HCT116 (cell line): ENCODE data around the gene TWSG1. TPM values are rescaled to one million over a fixed set of nuclear protein-coding genes. Genes with fewer than 3 reads are reported as not detected.

Experiments used
- ATAC-seq: fragments of 200-7000 bp; cut with Tn5 transposase; 2 replicates; pipeline ENCODE4 v1.9.1; 2020; ENCODE audit warnings: mild to moderate bottlenecking, moderate library complexity
- BruUV-seq: library from RNA; stranded (reverse); fragments of 400-500 nt; replicated peaks from 2 replicates; lab custom pipeline; 2021; lab: Mats Ljungman, UMichigan
- CTCF ChIA-PET: fragments of 300-600 bp; sonication (Branson Sonifier 250); formaldehyde crosslinking; loops from one replicate; lab custom pipeline; 2021; ENCODE audit warnings: antibody characterized with exemption; lab: Charles Lee
- POLR2A ChIA-PET: fragments of 300-600, 350-600 bp; sonication (Branson Sonifier 250); formaldehyde crosslinking; loops from one replicate; lab custom pipeline; 2021; ENCODE audit warnings: antibody characterized with exemption; lab: Charles Lee
- RAD21 ChIA-PET, 2 experiments: fragments of 300-600 bp; sonication (Branson Sonifier 250); formaldehyde crosslinking; loops; one replicate each; lab custom pipeline; 2023; ENCODE audit warnings: low total read pairs in 2 of 2; ENCODE audit not compliant: uncharacterized antibody in 2 of 2, unreplicated experiment in 2 of 2, low non-redundant PET in 1 of 2; lab: Charles Lee
- DNase-seq: peaks from one replicate; pipeline ENCODE4 v3.0.0-alpha.2; 2010; ENCODE audit warnings: low read depth, low spot score
- H2AFZ ChIP-seq: fragments of 200-600 bp; shearing (Covaris generic), sonication (generic); 2 replicates; pipeline ENCODE4 v1.6.1; 2017; ENCODE audit warnings: low read depth, mixed run types, mixed read lengths, antibody characterized with exemption, low read length; ENCODE audit not compliant: poor library complexity, severe bottlenecking
- H3K27ac ChIP-seq: 2 replicates; pipeline ENCODE4 v1.5.1; 2012; ENCODE audit warnings: low read depth, low read length
- H3K27me3 ChIP-seq: fragments of 200-600 bp; sonication (generic); 2 replicates; pipeline ENCODE4 v1.6.1; 2016; ENCODE audit warnings: mixed run types, low read length, mixed read lengths; ENCODE audit not compliant: insufficient read depth
- H3K36me3 ChIP-seq, 2 experiments: fragments of 200-500 bp in 1 of 2; fragments of 200-600 bp in 1 of 2; sonication (Bioruptor generic) in 1 of 2; sonication (generic) in 1 of 2; 2 replicates each; pipeline versions ENCODE4 v1.5.1 to v1.6.1; 2014 to 2016; ENCODE audit warnings: low read length in 2 of 2, inconsistent platforms in 1 of 2, mixed read lengths in 1 of 2, mixed run types in 1 of 2; ENCODE audit not compliant: insufficient read depth in 2 of 2, control insufficient read depth in 1 of 2
- H3K4me1 ChIP-seq, 2 experiments: fragments of 200-600 bp in 1 of 2; sonication (generic) in 1 of 2; 2 replicates each; pipeline versions ENCODE4 v1.5.1 to v1.6.1; 2012 to 2017; ENCODE audit warnings: low read length in 2 of 2, inconsistent platforms in 1 of 2, mild to moderate bottlenecking in 1 of 2, mixed read lengths in 1 of 2, mixed run types in 1 of 2, moderate library complexity in 1 of 2; ENCODE audit not compliant: insufficient read depth in 2 of 2, control insufficient read depth in 1 of 2
- H3K4me2 ChIP-seq: fragments of 200-600 bp; sonication (generic); 2 replicates; pipeline ENCODE4 v1.6.1; 2017; ENCODE audit warnings: mixed run types, low read length, mixed read lengths
- H3K4me3 ChIP-seq, 2 experiments: fragments of 200-600 bp in 1 of 2; sonication (generic) in 1 of 2; replicated peaks in 1 of 2; 2 replicates each; pipeline ENCODE4 v1.5.1; 2011 to 2016; ENCODE audit warnings: low read length in 2 of 2, control low read depth in 1 of 2, low read depth in 1 of 2, mild to moderate bottlenecking in 1 of 2, mixed read lengths in 1 of 2, mixed run types in 1 of 2
- H3K79me2 ChIP-seq: fragments of 200-600 bp; sonication (generic); 2 replicates; pipeline ENCODE4 v1.6.1; 2017; ENCODE audit warnings: mild to moderate bottlenecking, mixed run types, low read length, moderate library complexity, mixed read lengths; ENCODE audit not compliant: insufficient read depth
- H3K9ac ChIP-seq: fragments of 200-600 bp; sonication (generic); 2 replicates; pipeline ENCODE4 v1.6.1; 2016; ENCODE audit warnings: low read length, mixed read lengths
- H3K9me2 ChIP-seq: fragments of 200-600 bp; sonication (generic), shearing (Covaris generic); 2 replicates; pipeline ENCODE4 v1.6.1; 2017; ENCODE audit warnings: mixed run types, mild to moderate bottlenecking, moderate library complexity; ENCODE audit not compliant: insufficient read depth
- H3K9me3 ChIP-seq, 2 experiments: fragments of 200-500 bp in 1 of 2; fragments of 200-600 bp in 1 of 2; sonication (Bioruptor generic) in 1 of 2; sonication (generic) in 1 of 2; 2 replicates each; pipeline ENCODE4 v1.6.1; 2014 to 2017; ENCODE audit warnings: low read length in 2 of 2, mixed read lengths in 2 of 2, inconsistent platforms in 1 of 2, low read depth in 1 of 2, mild to moderate bottlenecking in 1 of 2, mixed run types in 1 of 2, moderate library complexity in 1 of 2; ENCODE audit not compliant: control insufficient read depth in 1 of 2, insufficient read depth in 1 of 2
- H4K20me1 ChIP-seq: fragments of 200-600 bp; sonication (generic), shearing (Covaris generic); 2 replicates; pipeline ENCODE4 v1.6.1; 2017; ENCODE audit warnings: mixed run types, mild to moderate bottlenecking, moderate library complexity; ENCODE audit not compliant: insufficient read depth
- ATF3 ChIP-seq: IDR thresholded peaks from 2 replicates; pipeline ENCODE4 v1.6.1; 2012
- CBX3 ChIP-seq: IDR thresholded peaks from 2 replicates; pipeline ENCODE4 v1.6.1; 2012; ENCODE audit warnings: low read depth
- EGR1 ChIP-seq: IDR thresholded peaks from 2 replicates; pipeline ENCODE4 v1.6.1; 2012; ENCODE audit warnings: low read depth
- EZH2 ChIP-seq: fragments of 200-600 bp; sonication (generic); IDR thresholded peaks from 2 replicates; pipeline ENCODE4 v1.6.1; 2017; ENCODE audit warnings: antibody characterized with exemption, mixed run types
- EZH2phosphoT487 ChIP-seq: fragments of 200-600 bp; IDR thresholded peaks from 2 replicates; pipeline ENCODE4 v1.6.1; 2018; ENCODE audit warnings: antibody characterized with exemption, borderline replicate concordance
- MAX ChIP-seq: IDR thresholded peaks from 2 replicates; pipeline ENCODE4 v1.6.1; 2012
- RAD21 ChIP-seq: IDR thresholded peaks from 2 replicates; pipeline ENCODE4 v1.6.1; 2012; ENCODE audit warnings: low read depth, mild to moderate bottlenecking
- REST ChIP-seq: IDR thresholded peaks from 2 replicates; pipeline ENCODE4 v1.6.1; 2012; ENCODE audit warnings: low read depth
- SIN3A ChIP-seq: IDR thresholded peaks from 2 replicates; pipeline ENCODE4 v1.6.1; 2012; ENCODE audit warnings: low read depth
- SRF ChIP-seq: IDR thresholded peaks from 2 replicates; pipeline ENCODE4 v1.6.1; 2012; ENCODE audit warnings: low read depth
- TCF7L2 ChIP-seq: IDR thresholded peaks from 2 replicates; pipeline ENCODE4 v1.7.0; 2011; ENCODE audit warnings: borderline replicate concordance, inconsistent platforms; ENCODE audit not compliant: insufficient read depth, insufficient read length; ENCODE audit errors: extremely low read depth
- YY1 ChIP-seq: IDR thresholded peaks from 2 replicates; pipeline ENCODE4 v1.6.1; 2011; ENCODE audit warnings: low read length, low read depth, moderate library complexity, mild to moderate bottlenecking; ENCODE audit not compliant: insufficient replicate concordance; ENCODE audit errors: extremely low read depth
- ZBTB33 ChIP-seq: IDR thresholded peaks from 2 replicates; pipeline ENCODE4 v1.6.1; 2011; ENCODE audit warnings: mild to moderate bottlenecking, low read length, moderate library complexity; ENCODE audit not compliant: insufficient replicate concordance; ENCODE audit errors: extremely low read depth
- ZNF274 ChIP-seq: fragments of 200-500 bp; sonication (Bioruptor generic); IDR thresholded peaks from 2 replicates; pipeline ENCODE4 v1.6.1; 2014; ENCODE audit warnings: mild to moderate bottlenecking, low read depth, low read length, inconsistent platforms
- intact Hi-C: fragments of 100-400 bp; cut with micrococcal nuclease; formaldehyde crosslinking; loops from 2 replicates; pipeline ENCODE4 v1.10.0; 2022
- total RNA-seq: library from RNA; stranded (reverse); gene quantifications from one replicate; pipeline ENCODE4 v1.2.1, GENCODE V29; 2021; ENCODE audit not compliant: unreplicated experiment

The TWSG1 gene
- total RNA-seq, 1 experiment from 2014 or later = 35.7 TPM

GRCh38 chr18:9289698-9290097 is 44.9 kb upstream of the TWSG1 start:
- CTCF ChIA-PET = no interaction called here
- Histone ChIP-seq H4K20me1 (no peaks in the 10 kb centered on the region), H3K9me2 (no peaks in the 10 kb centered on the region), H3K4me3 (no peak overlapping the region), H3K79me2 (no peaks in the 10 kb centered on the region), H3K9me3 (peaks cover 0 to 5% of the 10 kb centered on the region in 2 experiments; a peak in 1 of 4 replicates), H3K27ac (no peak overlapping the region), H3K9ac (no peak overlapping the region), H3K4me1 (no peaks in the 10 kb centered on the region), H3K4me2 (no peak overlapping the region), H2AFZ (no peak overlapping the region), H3K36me3 (no peaks in the 10 kb centered on the region), H3K27me3 (no peaks in the 10 kb centered on the region)
- RAD21 ChIA-PET = no interaction called here
- intact Hi-C loops = no loop called here
- BruUV-seq = no TSS peak
- DNase-seq (no peak), ATAC-seq (no peak)
- POLR2A ChIA-PET = no interaction called here
- TF ChIP-seq SIN3A = no peak
- TF ChIP-seq REST = no peak
- no peak for TF ChIP-seq ZNF274
- TF ChIP-seq TCF7L2 = no peak
- no peak for TF ChIP-seq MAX
- TF ChIP-seq EZH2phosphoT487 = no peak
- no peak for TF ChIP-seq ZBTB33
- no peak for TF ChIP-seq RAD21
- TF ChIP-seq YY1 = no peak
- no peak for TF ChIP-seq SRF
- TF ChIP-seq ATF3 = no peak
- no peak for TF ChIP-seq EGR1
- TF ChIP-seq CBX3 = no peak
- no peak for TF ChIP-seq EZH2
